ENCODE results near the gene AAMP.

GRCh38 chr2:218260166-218260565 is 9.8 kb downstream of the AAMP start:
- TF ChIP-seq CTCF (IDR thresholded peaks at IDR 0.05): no peak
- TF ChIP-seq POLR2A (IDR thresholded peaks at IDR 0.05): no peak
